EH (cell line): Measurements from ENCODE around the gene RARB.
A peak's percentile ranks its signal among the peaks of the same experiment; 100 is the strongest.

Source experiments
- DNase-seq: peaks from one replicate; pipeline ENCODE4 v3.0.0-alpha.2; 2015; ENCODE audit warnings: low read depth

Gene RARB

DNA sequence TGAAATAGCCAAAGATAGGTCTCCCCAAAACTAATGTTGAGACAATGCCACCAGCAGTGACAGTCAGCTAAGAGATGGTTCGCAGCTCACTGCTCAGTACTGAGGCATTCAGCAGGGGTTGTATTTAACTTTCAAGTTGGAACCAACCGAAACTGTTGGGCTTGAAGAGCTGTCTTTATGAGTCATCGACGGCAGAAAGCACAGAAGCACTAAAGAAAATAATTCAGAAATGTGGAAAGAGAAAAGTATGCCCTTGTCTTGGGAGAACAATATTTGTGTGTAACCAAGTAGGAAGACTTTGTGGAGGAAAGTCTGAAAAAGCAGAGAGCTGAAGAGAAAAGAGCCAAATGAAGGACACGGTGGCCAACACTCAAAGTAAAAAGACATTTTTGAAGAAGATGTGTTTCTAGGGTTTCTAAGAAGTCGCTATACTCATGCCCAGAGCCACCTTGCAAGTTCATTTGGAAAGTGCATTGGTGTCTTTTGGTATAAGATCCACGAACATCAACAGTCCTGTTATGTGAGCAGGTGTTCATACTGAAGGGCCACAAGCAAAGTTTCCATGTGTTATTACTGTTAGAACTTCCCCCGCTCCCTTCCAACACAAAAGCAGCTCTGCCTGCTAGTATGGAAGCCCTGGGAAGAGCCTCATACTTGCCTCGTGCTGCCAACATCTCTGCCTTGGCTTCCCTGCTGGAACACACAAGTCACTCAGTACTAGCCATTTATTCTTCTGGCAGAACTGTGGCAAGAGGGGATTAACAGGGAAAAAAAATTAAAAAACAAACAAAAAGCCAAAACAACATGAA lies 4.1 kb upstream of the RARB start:
- peak; percentile 90 for DNase-seq

DNA sequence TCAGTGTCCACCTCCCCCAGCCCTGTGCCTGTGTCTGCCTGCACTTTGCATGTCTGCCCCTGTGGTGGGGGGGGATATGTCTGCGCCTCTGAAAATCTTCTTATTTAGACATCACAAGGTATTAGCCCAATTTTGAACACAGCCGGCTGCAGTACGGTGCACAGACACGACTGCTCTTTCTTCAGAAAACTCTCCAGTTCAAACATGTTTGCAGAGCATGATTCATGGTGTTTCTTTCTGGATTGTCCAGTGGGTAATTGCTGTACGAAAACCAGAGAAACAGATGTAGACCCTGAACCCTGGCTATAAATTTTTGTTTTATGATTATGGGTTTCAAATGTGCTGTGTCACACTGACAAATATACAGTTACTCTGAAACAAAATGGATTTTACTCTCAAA lies 3.4 kb upstream of the RARB start:
- peak; percentile 81 for DNase-seq

DNA sequence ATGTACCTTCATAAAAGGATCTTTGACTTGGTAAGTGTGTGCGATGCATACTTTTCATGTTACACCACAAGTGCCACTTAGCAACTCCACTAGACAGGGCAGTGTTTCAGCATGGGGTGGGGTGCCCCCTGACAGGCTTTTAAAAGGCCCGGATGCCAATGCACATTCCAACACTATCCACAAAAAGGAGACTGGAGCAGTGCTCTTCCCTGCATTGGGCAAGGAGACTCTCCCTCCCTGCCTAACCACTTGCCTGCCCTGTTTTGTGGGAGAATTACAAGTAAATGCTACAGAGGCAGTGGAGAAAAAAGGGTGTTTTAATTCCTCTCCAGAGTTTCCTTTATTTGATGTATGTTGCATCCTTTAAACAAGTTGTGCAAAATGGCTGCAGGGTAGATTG lies 1.7 kb upstream of the RARB start:
- DNase-seq: peak; percentile 91

DNA sequence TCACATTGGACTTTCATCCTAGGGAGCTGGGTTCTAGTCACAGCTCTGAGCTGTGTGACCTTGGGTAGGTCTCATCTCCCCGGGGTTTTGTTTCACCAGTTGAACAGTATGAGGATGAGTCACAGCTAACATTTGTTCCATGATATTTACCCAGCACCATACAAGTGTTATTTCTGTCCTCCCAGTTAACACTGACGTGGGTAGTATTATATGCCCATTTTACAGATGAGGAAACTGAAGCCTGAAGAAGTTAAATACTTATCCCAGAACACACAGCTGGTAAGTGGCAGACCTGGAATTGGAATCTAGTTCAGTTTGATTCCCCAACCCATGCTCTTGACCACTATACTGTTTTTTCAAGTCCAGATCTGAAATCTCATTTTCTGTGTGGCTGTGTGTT lies 908 bp upstream of the RARB start:
- DNase-seq: peak; percentile 76

DNA sequence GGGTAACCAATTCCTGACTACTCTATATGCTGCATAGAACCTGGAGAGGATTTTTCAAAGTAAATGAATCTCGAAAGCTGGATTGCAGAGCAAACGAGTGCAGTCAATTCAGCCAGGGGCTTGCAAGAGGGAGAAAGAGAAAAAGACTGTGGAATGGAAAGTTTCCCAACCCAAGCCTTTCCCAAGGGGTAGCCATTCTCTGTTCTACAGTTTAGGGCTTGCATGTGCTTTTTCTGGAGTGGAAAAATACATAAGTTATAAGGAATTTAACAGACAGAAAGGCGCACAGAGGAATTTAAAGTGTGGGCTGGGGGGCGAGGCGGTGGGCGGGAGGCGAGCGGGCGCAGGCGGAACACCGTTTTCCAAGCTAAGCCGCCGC lies 511 bp upstream of the RARB start:
- DNase-seq: peak; percentile 56

DNA sequence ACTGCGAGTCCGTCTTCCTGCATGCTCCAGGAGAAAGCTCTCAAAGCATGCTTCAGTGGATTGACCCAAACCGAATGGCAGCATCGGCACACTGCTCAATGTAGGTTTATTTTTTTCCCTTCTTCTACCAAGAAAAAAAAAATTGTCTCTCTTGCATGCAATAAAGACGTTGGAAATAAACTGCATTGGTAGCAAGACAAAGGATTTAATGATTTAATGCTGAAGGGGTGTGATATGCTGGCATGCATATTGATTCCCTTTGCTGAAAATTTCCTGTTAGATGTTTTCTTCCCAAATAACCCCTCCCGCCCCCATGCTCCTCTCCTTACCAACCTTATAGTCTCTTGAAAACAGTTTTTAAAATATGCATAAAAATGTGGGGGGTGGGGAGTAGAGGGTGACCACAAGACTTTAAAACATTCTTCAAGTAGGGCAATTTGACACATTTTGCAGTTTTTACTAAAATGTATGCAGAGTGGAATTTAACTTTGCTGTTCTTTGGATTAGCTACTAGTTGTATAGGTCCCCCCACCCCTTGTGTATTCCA lies 799 bp downstream of the RARB start:
- peak; percentile 64 for DNase-seq

DNA sequence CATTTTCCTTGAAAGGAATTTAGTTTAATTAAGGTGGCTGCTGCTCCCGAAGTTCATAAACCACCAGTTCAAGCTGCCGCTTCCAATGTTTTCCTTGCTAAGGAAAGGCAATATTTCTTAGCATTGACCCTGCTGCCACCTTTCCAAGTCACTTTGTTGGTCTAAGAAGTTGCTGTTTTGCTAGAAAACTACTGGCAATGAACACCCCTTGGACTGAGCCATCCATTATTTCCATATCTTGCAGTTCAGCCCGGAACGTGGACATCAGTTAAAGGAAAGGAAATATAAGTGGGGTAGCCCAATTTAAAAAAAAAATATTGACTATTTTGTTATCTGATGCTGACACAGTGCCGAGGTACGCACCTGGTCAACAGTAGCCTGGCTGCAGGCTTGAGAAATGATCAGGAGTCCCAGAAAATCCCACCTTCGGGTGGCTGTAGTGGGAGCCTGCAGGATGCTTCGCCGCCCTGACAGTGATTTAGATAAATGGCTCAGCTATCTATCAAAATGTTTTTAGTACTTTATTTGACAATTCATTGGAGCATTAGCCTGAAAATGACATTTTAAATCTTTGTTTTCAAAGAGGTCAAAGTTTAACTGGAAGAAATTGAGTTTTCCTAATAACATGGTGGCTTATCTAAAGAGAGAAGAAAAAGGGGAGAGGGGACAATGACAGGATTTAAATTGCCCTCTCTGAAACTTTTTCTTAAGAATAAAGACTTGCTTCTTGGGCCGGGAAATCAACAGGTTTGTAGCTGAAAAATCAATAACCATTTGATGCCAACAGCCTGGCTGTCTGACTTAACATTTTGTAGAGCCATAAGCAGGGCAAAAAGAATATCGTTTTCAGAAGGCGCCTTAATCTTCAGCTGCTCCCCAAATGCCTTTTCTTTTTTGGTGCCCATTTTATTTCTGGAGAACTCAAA lies 1.6 kb downstream of the RARB start:
- DNase-seq: peak; percentile 22

DNA sequence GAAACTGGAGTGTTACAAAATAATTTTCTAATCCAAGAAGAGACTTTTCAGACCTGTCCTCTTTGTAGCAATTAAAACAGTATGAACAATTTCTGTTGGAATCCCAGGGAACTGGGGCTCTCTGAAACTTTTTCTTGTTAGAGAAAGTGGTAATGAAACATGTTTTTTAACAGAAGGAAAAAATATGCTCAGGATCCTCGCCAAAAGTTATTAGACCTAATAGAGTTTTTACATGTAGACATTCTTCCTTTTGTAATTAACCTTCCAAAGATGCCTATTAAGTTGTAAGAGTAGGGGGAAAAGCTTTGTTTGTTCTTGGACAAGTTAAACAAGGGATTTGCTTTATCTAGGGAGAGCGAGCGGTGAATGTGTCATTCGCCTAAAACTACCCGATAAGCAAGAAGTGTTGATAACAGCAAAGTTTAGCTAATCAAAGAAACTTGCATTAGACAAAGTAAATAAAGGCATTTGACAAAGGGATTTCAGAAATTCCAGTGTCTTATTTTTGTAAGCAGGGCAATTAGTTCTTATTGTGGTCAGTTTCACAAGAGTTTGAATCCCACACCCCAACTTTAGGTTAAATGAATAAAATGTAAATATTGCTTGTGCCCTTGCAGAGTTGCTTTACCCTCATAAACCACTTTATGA lies 2.3 kb downstream of the RARB start:
- peak; percentile 44 for DNase-seq

DNA sequence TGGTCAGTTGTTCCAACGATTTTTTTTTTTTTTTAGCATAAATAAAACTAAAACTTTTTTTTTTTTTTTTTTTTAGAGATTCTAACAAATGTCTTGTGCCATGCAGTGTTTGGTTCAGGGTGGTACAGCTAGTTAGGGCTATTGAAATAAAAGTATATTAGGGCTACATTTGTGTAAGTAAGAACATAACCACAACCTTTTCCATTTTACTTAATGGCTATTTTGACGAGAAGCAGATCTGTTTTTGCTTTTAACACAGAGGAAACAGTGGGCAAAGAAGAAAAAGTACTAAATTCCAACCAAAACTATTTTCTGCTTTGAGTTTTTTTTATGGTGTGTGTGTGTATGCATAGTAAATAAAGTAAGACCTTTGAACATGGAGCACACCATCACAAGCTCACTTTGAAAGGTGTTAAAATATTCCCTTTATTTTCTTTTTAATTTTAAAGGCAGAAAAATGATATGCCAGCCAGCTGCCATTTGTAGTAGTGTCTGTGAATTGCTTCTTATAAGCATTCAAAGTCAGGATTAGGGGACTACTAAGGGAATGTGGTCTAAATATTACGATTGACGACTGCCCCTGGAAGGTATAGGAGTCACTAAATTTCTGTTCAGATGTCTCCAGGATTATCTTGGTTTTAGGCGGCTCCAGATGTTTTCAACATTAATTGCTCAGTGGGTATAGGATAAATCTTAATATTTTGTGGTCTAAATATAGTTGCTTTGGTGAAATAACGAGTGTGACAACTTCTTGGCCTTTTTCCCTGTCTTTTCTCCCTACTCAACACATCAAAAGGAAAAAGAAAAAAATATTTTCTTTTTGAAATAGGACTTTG lies 3.1 kb downstream of the RARB start:
- DNase-seq: peak; percentile 15

DNA sequence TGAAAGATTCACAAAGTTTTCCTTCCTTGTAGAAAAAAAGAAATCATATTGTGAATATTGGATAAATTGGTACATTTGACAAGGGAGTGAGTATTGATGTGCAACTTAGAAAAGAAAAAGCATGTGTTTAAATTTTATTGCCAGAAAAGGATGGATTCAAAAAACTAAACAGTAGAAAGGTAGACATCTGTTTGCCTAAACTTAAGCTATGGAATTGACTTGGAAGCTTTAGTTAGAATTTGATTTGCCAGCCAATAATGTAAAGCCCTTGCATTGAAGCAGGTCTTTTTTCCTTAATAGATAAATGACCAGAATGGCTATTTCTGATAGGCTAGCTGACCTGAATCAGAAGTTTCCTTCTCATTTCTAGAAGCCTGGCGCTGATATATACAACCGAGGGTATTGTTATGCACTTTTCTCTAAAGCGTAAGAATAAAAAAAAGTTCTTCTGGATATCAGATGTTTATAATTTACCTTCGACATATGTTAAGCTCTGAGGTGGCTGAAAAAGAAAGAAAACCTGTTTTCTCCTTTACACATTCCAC lies 4.2 kb downstream of the RARB start:
- DNase-seq: no peak

DNA sequence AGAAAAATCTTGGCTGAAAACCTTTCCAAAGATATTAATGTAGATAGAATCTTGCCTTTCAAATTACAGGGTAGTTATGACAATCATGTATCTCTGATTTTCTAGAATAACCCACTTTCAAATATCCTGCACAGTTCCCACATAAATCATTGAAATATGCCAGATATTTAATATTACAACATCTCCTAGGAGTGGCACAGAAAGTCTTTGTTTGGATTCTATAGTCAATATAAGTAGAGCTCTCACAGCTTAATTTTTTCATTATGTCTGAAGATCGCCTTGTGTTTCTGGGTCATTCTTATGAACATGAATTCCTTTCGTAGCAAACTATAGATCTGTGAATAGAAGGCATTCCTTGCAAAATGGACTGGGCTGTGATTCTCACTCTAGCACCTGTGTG lies 5.0 kb downstream of the RARB start:
- no peak for DNase-seq

DNA sequence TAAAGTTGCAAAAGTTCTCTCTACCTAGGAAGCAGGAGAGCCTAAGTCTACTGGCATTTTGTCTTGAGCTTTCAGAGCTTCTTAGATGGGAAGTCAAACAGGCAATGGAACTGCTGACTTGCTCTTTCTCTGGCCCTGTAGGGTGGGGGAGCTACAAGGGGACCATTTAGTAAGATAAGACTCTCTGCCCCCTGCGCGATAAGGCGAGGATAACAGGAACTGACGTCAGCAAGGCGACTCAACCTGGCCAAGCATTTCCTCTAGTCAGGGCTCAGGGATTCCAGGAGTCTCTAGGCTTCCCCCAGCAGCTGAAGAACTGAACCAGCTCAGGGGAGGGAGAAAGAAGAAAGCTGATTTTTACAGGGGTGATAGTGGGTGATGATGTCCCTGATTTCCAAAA lies 5.8 kb downstream of the RARB start:
- DNase-seq: peak; percentile 49

DNA sequence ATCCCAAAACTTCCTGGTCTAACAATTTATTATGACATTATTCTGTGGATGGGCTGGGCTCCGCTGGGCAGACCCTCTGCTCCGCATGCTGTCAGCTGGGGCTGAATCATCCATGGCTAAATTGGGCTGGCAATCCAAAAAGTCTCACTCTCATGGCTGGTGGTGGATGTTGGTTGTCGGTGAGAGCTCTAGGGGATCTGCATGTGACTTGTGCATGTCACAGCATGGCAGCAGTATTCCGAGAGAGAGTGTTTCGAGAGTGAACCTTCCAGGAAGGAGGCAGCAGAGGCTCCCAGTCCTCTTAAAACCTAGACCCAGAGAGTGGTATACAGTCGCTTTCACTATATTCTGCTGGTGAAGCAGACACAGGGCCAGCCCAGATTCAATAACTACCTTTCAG lies 9.9 kb downstream of the RARB start:
- DNase-seq: no peak

DNA sequence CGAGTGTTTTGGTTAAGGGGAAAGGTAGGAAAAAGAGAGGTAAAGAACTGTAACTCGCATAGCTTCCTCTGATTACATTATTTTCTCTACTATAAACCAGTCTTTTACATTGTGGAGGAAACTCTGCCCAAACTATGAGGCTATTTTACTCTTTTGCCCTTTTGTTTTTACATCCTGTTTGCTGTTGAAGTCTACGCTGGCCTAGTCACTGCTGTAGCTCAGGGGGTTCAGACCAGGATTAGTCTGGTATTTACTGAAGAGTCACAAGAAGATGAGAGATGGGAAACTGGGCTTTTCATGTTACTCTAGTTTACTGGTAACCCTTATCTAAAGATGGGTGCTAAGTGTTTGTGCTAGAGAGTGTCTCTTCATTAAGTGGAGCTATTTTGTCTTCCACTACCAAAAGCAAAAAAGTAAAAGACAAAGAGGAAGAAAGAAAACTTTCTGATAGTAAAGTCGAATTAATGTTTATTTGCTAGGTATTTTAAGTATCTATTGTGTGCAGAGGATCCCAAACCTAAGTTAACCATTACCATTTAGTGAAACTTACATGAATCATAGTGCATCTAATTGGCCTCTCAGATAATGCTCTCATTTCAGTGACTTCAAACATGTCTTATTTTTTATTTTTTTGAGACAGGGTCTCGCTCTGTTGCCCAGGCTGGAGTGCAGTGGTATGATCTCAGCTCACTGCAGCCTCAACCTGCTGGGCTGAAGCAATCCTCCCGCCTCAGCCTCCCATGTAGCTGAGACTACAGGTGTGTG lies 10.9 kb downstream of the RARB start:
- no peak for DNase-seq

DNA sequence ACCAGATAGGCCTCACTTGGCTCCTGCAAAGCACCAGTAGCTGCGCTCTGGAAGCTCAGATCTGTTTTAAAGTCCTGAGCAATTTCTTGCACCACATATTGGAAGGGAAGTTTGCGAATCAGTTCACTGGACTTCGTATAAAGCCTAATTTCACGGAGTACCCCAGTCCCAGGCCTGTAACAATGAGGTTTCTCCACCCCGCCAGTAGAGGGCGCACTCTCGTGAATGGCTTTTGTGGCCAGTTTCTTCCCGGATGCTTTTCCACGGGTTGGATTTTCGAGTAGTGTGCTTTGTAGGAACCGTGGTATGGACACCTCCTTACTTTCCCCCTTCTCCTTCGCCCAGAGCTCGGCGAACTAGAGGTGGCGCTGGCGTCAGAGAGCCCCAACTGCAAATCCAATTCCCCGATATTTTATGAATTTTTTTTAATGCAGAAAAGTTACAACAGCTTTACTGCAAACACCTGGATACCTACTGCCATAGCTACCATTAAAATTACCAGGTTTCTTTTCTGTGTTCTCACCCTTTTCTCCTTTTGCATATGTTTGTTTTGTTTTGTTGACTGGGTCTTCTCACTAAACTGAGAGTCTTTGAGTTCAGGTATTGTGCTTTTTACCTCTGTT lies 13.3 kb downstream of the RARB start:
- DNase-seq: no peak

DNA sequence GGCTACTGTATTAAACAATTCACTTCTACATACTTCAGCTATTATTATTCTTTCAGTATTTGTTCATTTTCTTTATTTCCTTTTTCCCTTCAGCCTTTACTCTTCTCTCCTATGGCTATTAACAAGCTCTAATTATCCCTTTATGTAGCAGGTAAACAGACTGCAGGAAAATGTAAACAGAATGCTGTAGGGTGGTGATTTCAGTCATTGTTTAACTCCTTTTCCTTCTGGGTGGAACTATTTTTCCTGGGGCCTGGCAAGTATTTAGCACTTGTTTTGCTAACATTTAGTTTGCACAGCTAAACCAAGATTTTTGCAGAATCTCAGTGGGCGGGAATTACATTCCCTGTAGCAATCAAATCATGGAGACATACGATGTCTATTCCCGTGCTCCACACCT lies 14.4 kb downstream of the RARB start:
- no peak for DNase-seq

DNA sequence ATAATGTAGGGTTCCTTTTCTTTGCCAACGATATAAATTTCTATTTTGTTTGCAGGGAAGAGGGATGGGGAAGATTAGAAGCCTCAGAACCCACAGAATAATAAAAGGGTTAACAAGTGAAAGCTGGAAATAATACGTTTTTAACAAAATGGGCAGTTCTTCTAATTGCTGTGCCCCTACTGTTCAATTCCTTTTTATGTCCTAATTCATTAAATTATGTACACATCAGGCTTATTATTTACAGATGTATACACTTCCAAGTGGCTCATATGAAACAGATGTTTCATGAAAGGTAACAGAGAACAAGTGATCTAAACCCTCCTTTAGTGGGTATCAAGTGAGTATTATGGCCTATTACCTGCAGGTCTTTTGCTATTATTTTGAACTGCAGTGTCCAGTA lies 16.2 kb downstream of the RARB start:
- DNase-seq: no peak

DNA sequence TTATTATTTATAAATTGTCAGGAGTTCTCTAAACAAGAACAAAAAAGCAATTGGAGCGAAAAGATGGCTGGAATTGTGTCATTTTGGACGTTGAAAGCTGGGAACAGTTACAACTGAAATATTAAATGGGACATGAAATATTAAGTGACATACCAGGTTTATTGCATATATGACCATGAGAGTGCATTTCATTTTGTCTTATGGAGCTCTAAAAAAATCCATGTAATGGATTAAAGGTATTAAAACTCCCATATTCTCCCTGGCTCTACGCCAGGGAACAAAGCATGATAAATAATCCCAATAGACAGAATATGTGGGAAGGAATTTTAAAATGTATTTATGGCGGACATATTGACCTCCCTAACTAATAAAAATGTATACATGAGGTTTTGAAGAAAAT lies 17.7 kb downstream of the RARB start:
- DNase-seq: no peak

DNA sequence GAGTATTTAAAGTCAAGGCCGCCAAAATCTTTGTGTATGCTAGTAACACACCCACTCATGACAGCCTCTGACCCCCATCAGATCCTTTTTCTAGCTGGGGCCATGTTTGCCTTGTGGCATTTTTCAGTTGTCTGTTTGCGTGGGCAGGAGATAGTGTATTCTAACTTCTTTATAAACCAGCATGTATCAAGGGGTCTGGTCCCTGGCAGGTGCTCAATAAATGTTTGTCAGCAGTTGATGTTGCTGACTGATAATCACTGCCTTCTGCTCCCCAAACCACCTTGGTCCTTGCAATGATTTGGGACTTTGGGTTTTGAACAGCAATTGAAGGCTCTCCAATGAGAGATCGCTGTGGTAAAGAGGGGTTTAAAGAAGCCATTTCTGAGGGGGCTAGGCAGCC lies 19.2 kb downstream of the RARB start:
- no peak for DNase-seq

DNA sequence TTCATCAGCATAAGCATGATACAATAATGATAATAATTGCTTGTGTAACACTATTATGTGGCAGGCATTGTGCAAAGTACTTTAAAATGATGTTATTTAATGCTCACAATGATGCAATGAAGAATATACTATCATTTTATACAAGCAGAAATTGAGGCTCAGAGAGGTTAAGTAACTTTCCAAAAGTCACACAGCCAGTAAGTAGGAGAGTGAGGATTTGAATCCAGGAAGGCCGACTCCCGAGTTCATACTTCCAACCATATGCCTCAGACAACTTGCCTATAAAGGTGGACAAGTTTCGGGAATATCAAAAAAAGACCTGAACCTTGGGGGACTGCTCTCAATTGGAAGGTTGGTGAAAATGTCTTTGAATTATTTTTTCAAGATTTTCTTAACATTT lies 19.9 kb downstream of the RARB start:
- DNase-seq: no peak
